Tibial artery (tissue), 4 donors: ENCODE results near the gene KRT35.

ENCODE experiments used
- DNase-seq, 2 donors: peaks; one replicate each; pipeline ENCODE4 v3.0.0-alpha.2; 2019
- H3K27ac ChIP-seq, 2 donors: fragments of 200-600 bp; sonication (generic) in 1 of 2; 1 replicate in 1 of 2; 2 replicates in 1 of 2; pipeline ENCODE4 v1.5.1; 2018 to 2019; ENCODE audit warnings: mild to moderate bottlenecking in 1 of 2
- H3K27me3 ChIP-seq, 2 donors: fragments of 200-600 bp; sonication (generic) in 1 of 2; one replicate each; pipeline versions ENCODE4 v1.5.1 to v1.6.0; 2016 to 2019
- H3K36me3 ChIP-seq, 3 donors: fragments of 200-600 bp; sonication (generic) in 2 of 3; one replicate each; pipeline ENCODE4 v1.5.1; 2016 to 2019; ENCODE audit warnings: mild to moderate bottlenecking in 2 of 3
- H3K4me1 ChIP-seq, 4 donors: fragments of 200-600 bp; sonication (generic) in 2 of 4; 1 replicate in 3 of 4; 2 replicates in 1 of 4; pipeline ENCODE4 v1.5.1; 2016 to 2019
- H3K4me3 ChIP-seq, 2 donors: fragments of 200-600 bp; sonication (generic) in 1 of 2; 1 replicate in 1 of 2; 2 replicates in 1 of 2; pipeline ENCODE4 v1.5.1; 2018 to 2019; ENCODE audit warnings: mild to moderate bottlenecking in 2 of 2
- H3K9me3 ChIP-seq, 3 donors: fragments of 200-600 bp; sonication (generic) in 1 of 3; one replicate each; pipeline ENCODE4 v1.5.1; 2016 to 2019
- intact Hi-C: fragments of 100-400 bp; cut with DNase I; formaldehyde crosslinking; loops from one replicate; pipeline ENCODE4 v1.15.0; 2023; ENCODE audit warnings: low total_unique reads
- TF ChIP-seq, protein P1 (sequence below), 2 experiments: fragments of 200-600 bp in 1 of 2; fragments of 450-650 bp in 1 of 2; IDR thresholded peaks; one replicate each; pipeline ENCODE4 v1.5.1; 2017 to 2019; ENCODE audit warnings: antibody characterized with exemption in 2 of 2, mild to moderate bottlenecking in 1 of 2, moderate library complexity in 1 of 2

Gene KRT35

DNA sequence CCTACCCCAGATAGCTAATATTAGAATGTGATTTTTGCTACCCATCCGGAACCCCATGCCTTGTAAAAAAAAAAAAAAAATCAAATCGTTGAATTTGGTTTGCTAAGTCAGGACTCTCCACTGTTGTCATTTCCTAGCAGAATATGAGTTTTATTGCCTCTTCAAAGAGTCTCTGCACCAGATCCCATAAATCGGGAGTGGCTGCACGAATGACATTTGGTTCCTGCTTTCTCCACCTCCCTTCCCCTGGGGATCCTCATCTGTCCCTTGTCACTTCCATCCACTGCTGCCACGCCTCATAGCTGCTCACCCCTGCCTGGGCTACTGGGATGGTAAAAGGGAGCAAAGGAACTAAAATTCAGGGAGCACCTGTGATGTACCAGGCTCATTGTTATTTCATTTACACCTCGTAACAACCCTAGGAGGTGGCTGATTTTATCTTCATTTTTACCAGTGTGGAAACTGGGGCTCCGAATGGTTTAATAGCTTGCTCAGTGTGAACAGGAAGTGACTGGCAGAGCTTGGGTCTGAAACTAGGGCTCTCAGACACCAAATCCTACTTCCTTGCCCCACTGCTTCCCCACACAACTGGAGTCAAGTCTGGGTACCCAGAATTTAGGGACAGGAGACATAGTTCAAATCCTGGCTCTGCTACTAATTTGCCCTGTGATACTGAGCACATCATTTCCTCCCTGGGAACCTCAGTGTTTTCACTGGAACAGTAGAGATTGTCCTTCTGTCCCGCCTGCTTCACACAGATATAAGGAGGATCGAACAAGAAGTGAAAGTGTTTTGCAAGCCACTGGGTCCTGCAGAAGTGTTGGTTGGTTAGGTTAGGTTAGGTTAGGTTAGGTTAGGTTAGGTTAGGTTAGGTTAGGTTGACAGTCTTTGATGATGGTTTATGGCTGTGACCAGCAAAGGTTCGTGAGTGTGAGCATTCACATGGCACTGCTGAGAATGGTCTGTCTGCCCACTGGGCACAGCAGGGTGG lies 9.3 kb upstream of the KRT35 start:
- TF ChIP-seq, protein P1, sequence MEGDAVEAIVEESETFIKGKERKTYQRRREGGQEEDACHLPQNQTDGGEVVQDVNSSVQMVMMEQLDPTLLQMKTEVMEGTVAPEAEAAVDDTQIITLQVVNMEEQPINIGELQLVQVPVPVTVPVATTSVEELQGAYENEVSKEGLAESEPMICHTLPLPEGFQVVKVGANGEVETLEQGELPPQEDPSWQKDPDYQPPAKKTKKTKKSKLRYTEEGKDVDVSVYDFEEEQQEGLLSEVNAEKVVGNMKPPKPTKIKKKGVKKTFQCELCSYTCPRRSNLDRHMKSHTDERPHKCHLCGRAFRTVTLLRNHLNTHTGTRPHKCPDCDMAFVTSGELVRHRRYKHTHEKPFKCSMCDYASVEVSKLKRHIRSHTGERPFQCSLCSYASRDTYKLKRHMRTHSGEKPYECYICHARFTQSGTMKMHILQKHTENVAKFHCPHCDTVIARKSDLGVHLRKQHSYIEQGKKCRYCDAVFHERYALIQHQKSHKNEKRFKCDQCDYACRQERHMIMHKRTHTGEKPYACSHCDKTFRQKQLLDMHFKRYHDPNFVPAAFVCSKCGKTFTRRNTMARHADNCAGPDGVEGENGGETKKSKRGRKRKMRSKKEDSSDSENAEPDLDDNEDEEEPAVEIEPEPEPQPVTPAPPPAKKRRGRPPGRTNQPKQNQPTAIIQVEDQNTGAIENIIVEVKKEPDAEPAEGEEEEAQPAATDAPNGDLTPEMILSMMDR (IDR thresholded peaks at IDR 0.05): no peak
- no peaks in the 10 kb centered on the region for H3K9me3 ChIP-seq
- H3K36me3 ChIP-seq: no peaks in the 10 kb centered on the region
- H3K27ac ChIP-seq: no peak overlapping the region
- H3K4me1 ChIP-seq: no peaks in the 10 kb centered on the region
- no peak for DNase-seq
- H3K27me3 ChIP-seq: peaks cover 0 to 21% of the 10 kb centered on the region in 2 donors
- intact Hi-C loops: no loop called here
- H3K4me3 ChIP-seq: no peak overlapping the region

DNA sequence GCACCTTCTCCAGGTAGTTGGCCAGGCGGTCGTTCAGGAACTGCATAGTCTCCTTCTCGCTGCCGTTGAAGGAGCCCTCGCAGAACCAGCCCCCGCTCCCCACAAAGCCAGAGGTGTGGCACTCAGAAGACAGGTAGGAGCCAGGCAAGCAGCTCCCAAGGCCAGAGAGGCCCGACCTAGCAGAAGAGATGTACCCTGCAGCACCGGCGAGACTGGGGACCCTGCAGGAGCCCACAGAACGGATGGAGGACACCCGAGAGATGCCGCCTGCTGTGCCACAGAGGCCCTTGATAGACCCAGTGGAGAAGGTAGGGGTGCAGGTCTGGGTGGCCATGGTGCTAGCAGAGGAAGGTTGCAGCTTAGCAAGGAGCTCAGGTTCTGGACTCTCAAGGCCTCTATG lies 8.6 kb upstream of the KRT35 start, which contains the start of gene KRT36:
TSS of gene KRT36 (minus strand) at position 380 of the 400 bp plus-strand sequence. CDS start at position 334, 46 bp downstream.
- Histone ChIP-seq H3K27ac (no peak within 1 kb of the TSS), H3K4me1 (no peaks in the 10 kb centered on the region), H3K9me3 (no peaks in the 10 kb centered on the region), H3K27me3 (peaks cover 0 to 23% of the 10 kb centered on the region in 2 donors), H3K36me3 (no peaks in the 10 kb centered on the region), H3K4me3 (no peak within 1 kb of the TSS)
- TF ChIP-seq, protein P1 (IDR thresholded peaks at IDR 0.05): no peak
- intact Hi-C loops: no loop called here
- no peak for DNase-seq

DNA sequence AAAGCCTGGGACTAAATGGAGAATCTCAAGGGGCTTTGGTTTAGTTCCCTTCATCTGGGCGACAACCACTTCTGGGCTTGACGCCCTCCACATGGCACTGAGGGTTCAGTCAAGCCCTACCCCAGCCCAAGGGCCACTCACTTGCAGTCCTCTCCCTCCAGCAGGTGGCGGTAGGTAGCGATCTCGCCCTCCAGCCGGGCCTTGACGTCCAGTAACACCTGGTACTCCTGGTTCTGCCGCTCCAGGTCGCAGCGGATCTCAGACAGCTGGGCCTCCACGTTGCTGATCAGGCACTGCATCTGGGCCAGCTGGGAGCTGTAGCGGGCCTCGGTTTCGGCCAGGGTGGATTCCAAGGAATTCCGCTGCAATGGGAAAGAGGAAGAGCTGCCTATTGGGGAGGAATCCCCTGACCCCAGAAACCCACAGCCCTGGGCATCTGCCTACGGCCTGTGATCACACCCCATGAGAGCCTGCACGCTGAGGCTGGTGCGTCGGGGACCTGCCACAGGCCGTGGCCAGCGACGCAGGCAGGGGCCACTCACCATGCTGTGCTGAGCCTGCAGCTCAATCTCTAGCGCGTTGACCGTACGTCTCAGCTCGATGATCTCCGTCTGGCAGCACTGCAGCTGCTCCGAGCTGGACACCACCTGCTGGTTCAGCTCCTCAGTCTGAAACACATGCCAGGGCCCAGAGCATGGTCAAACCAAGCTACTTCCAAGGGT lies 6.0 kb upstream of the KRT35 start:
- intact Hi-C loops: no loop called here
- no peak overlapping the region for H3K4me3 ChIP-seq
- no peak for DNase-seq
- H3K27me3 ChIP-seq: peaks cover 0 to 23% of the 10 kb centered on the region in 2 donors
- H3K4me1 ChIP-seq: no peaks in the 10 kb centered on the region
- H3K9me3 ChIP-seq: no peaks in the 10 kb centered on the region
- TF ChIP-seq, protein P1 (IDR thresholded peaks at IDR 0.05): no peak
- H3K27ac ChIP-seq: no peak overlapping the region
- H3K36me3 ChIP-seq: no peaks in the 10 kb centered on the region

DNA sequence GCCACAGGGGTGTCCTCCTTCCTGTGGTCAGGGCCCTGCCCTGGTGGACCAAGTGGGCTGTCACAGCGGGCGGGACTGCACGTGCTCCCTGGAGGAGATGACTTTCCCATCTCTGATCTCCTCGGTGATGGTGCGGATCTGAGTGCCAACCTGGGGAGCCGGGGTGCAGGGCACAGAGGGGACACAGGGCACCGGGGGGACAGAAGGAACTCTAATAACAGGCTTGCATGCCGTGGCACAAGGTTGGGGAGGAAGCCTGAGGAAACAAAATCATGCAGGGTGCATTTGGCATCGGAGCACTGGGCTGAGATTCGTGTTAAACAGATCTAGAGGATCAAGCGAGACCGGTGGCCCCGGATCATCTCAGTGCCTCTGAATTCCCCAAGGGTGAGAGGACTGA lies 5.4 kb upstream of the KRT35 start:
- H3K27ac ChIP-seq: no peak overlapping the region
- no peak for DNase-seq
- TF ChIP-seq, protein P1 (IDR thresholded peaks at IDR 0.05): no peak

DNA sequence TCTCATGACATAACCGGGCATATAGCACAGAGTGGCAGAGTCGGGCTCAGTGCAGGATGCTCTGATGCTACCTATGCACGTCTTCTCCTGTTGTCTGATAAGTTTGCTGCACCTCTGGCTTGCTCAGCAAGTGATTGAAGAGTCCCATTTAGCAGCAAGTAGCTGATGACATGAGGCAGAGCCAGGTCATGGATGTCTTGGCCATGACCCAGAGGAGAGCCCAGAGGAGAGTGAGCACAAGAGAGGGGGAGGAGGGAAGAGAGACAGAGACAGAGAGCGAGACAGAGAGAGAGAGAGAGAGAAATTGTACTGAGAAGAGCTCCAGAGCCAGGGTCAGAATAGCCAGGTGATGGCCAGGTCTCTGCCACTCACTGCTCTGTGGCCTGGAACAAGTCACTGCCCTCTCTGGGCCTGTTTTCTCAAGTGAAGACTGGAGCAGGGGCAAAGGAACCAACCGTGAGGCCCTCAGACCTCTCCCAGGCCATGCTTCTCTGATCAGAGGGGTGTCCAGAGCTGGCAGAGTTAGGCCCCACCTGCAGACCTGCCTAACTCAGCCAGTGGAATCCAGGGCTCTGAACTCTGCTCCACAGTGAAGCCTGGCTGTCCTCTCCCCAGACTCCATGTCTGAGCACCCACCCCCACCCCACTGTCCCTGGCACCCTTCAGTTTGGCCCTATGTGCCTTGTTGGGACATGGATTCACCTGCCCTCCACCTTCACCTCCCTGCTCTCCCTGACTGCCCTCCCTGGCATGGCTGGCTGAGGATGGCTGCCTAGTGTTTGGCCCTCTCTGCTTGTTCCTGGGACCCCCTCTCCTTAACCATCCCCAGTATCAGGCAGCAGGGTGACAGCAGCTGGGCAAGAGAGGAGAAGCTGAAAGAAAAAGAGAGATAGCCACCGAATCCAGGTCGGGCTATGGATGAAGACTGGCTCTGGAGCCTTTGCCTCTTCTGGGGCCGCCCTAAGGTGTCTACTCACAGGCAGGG lies 4.3 kb upstream of the KRT35 start:
- Histone ChIP-seq H3K4me1 (no peaks in the 10 kb centered on the region), H3K27me3 (peaks cover 0 to 23% of the 10 kb centered on the region in 2 donors), H3K27ac (no peak overlapping the region), H3K9me3 (no peaks in the 10 kb centered on the region), H3K36me3 (no peaks in the 10 kb centered on the region), H3K4me3 (no peak overlapping the region)
- DNase-seq: no peak
- intact Hi-C loops: no loop called here
- TF ChIP-seq, protein P1 (IDR thresholded peaks at IDR 0.05): no peak

More for the DNA sequence above, 5.4 kb upstream of the KRT35 start:
- Histone ChIP-seq H3K4me1 (no peaks in the 10 kb centered on the region), H3K36me3 (no peaks in the 10 kb centered on the region), H3K4me3 (no peak overlapping the region), H3K9me3 (no peaks in the 10 kb centered on the region), H3K27me3 (peaks cover 0 to 23% of the 10 kb centered on the region in 2 donors)
- intact Hi-C loops: no loop called here
